DMS153 treated with DMSO at 0.1 percent for 48 hours (cell line): ENCODE data around the gene GLOD4.

Experiments used
- DNase-seq: peaks from one replicate; lab custom pipeline; 2025; ENCODE audit not compliant: unreplicated experiment; lab: John Stamatoyannopoulos, UW

Gene GLOD4

DNA sequence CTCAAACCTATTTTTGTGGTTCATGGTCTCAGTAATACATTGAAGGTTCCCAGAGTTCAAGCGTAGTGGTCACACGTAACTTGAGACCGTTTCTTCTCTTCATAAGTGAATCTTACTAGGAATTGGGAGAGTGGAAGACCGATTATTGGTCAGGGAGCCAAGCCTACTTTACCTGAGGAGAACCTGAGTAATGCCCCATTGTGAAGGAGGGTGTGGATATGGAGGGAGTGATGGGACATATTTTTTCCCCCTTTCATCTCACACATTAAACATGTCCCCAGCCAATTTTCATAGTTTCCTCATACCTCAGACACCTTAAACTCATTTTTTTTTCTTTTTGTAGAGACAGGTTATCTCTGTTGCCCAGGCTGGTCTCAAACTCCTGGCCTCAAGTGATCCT lies 38.9 kb downstream of the GLOD4 start:
- no peak for DNase-seq

DNA sequence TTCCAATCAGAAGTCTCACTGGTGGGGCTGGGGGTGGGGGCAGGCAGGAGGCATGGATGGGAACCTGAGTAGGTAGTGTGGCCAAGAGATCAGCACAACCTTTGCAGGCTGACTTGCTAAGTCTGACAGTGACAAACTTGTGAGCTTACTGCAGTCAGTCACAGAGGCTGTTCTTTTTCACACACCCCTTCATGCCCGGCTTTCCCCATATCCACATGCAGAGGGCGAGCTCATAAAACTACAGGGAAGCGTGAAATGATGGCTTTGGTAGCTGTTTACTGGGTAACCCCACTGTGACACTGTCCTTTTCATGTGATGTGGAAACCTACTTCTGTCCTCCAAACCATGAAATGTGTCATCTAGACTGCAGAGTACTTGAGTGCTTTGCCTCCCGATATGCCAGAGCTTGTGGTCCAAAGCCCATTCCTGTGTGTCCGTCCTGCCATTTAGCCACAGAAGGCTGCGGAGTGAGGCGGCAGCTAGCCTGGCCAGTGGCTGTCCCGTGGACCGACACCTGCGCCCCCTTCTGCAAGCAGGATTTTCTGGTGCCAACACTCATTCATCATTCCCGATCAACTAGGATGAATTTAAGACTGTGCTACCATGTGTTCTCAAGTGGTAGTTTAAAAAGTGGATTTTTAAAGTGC lies 39.8 kb downstream of the GLOD4 start:
- DNase-seq: no peak

DNA sequence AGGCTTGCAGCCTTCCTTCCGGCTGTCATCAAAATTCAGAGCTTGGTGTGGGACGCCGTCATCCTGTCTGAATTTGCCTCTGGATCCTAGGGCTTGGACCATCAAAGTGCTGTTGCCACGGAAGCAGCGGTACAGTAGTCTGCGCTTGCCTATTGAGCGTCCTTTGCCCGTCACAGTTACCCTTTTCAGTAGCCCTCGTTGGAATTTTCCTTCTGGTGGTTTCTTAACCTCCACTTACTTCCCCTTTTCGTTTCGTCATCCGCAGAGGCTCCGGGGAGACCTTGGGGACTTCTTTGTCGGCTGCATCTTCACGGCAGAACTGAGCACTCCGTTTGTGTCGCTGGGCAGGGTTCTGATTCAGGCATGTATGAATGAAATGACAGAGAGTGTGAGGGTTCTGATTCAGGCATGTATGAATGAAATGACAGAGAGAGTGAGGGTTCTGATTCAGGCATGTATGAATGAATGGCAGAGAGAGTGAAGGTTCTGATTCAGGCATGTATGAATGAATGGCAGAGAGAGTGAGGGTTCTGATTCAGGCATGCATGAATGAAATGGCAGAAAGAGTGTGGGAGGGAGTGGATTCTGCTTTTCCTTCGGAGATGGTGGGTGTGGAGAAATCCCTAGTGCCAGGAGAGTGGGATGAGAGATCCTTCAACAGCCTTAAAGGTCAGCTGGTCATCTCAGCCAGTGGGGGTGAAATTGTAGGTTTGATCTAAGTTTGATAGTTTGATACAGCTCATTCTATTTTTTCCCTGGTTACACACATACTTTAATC lies 41.7 kb downstream of the GLOD4 start:
- DNase-seq: no peak

DNA sequence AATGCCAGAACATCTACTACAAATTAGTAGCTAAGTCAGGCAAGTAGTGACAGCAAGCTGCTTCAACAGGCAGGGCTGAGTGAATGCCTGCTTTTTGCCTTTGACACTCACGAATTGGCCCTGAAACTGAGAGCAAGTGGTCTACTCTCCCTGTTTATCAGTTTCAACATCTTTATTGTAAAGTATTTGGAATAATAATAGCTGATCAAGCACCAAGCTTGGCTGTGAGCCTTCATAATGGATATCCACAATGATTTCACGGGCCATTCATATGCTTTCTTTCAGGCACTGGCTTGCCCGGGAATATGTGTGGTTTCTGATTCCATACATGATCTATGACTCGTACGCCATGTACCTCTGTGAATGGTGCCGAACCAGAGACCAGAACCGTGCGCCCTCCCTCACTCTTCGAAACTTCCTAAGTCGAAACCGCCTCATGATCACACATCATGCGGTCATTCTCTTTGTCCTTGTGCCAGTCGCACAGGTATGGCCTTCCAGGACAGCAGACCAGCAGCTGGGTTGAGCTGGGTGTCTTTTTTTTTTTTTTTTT lies 44.4 kb downstream of the GLOD4 start:
- DNase-seq: no peak

GRCh38 chr17:733743-734142 lies 48.3 kb downstream of the GLOD4 start:
- no peak for DNase-seq

GRCh38 chr17:732902-733720 lies 49.0 kb downstream of the GLOD4 start:
- no peak for DNase-seq

- no peak for DNase-seq
These were observed 49.8 kb downstream of the GLOD4 start, which contains the start of gene TLCD3A for GRCh38 chr17:732067-732901. Gene TLCD3A, plus strand, starts transcription at chr17:732596. Its CDS starts 52 bp downstream, at chr17:732648.

DNA sequence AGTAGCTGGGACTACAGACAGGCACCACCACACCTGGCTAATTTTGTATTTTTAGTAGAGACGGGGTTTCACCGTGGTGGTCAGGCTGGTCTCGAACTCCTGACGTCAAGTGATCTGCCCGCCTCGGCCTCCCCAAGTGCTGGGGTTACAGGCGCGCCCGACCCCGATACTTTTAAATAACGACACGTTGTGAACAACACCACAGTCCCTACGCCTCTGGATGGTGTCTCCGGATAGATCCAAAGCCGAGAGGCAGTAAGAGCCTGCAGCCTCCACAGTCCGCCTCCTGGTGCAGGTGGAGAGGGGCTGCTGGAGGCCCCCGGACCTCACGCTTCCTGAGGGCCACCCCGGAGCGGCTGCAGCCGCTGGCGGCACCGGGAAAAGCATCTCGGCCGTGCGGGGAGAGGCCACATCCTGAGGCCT lies 50.4 kb downstream of the GLOD4 start:
- DNase-seq: no peak

GRCh38 chr17:728911-729310 lies 53.2 kb downstream of the GLOD4 start:
- DNase-seq: no peak

DNA sequence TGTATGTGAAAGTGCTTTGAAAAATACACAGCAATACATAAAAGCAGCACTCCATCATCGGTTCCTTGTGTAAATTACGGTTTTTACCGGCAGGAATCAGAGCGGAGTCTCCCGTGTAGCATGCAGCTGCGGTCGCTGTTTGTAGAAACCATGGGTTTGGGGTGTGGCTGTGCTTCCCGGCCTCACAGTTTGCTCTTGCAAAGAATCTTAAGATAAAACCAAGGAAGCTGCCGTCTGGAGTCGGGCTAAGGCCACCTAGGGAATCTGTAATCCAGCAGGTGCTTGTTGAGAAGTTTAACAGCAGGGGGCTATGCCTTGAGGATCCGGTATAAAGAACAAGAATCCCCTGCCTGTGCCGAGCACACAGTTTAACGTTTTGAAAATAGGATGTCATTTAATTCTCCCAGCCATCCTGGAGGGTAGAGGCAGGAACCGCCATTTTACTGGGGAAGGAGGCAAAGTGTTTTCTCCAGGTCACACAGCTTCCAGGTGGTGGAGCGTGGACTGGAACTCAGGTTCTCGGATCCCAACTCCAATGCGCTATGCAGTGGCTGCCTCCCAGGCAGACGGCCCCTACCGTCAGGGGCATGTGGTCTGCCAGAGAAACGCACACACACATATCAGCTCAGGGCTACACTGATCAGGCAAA lies 55.7 kb downstream of the GLOD4 start:
- no peak for DNase-seq

DNA sequence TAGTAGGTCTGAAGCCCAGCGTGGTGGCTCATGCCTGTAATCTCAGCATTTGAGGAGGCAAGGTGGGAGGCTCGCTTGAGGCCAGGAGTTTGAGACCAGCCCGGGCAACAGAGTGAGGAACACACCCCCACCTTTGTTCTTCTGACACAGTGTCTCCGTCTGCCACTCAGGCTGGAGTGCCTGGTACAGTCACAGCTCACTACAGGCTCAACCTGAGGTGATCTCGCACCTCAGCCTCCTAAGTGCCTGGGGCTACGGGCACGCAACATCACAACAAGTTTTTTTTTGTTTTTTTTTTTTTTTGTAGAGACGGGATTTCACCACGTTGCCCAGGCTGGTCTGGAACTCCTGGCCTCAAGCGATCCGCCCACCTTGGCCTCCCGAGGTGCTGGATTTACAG lies 56.3 kb downstream of the GLOD4 start:
- DNase-seq: no peak

- no peak for DNase-seq
These were observed 57.0 kb downstream of the GLOD4 start for GRCh38 chr17:725084-725483.

DNA sequence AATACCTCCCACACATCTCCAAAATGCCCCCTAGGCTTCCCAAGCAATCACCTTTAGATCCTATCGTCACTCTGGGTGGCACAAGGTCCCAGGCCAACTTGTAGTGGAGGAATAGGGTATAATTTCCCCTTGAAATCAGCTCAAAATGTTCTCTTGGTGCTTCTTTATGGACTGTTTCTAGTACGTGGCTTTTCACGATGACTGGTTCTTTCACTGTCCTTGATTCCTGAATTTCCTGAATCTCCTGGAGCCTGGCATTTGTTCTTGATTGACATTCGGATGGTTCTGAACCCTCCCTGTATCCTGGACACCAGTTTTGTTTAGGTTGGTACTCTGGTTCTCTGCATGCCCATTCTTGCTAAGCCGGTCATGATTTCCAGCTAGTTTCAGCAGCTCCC lies 60.5 kb downstream of the GLOD4 start:
- no peak for DNase-seq

DNA sequence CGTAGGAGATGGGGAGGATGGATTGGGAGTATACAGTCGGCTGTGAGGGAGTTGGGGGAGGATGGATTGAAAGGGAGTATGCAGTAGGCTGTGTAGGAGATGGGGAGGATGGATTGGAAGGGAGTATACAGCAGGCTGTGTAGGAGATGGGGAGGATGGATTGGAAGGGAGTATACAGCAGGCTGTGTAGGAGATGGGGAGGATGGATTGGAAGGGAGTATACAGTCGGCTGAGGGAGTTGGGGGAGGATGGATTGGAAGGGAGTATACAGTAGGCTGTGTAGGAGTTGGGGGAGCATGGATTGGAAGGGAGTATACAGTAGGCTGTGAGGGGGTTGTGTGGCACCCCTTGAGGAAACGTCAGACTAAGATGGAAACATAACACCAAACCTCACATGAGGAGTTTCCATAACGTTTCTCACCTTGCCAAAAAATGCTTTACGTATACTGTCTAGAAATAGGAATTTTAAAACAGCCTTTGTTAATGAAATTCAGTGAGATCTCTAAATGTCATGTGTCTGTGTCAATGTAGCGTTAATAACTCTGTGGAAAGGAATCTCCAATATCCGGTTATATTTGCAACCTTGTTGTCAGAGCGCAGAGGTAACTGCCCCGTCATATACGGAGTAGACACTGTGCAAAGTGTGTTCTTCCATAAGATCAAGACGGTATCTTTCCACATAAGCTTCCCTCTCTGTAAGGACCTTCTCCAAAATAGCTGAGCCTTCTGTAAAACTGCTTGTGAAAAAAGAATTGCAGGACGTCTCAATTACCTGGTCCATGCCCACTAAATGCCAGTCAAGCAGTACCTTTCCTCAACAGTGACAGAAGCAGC lies 61.2 kb downstream of the GLOD4 start:
- DNase-seq: no peak

- no peak for DNase-seq
These were observed 64.0 kb downstream of the GLOD4 start for GRCh38 chr17:718075-718474.
